Measurements from ENCODE around the gene C6orf120.

- TF ChIP-seq EZH2 (IDR thresholded peaks at IDR 0.05; ENCODE audit: borderline replicate concordance, low read length), result no peak
- TF ChIP-seq, protein P1, sequence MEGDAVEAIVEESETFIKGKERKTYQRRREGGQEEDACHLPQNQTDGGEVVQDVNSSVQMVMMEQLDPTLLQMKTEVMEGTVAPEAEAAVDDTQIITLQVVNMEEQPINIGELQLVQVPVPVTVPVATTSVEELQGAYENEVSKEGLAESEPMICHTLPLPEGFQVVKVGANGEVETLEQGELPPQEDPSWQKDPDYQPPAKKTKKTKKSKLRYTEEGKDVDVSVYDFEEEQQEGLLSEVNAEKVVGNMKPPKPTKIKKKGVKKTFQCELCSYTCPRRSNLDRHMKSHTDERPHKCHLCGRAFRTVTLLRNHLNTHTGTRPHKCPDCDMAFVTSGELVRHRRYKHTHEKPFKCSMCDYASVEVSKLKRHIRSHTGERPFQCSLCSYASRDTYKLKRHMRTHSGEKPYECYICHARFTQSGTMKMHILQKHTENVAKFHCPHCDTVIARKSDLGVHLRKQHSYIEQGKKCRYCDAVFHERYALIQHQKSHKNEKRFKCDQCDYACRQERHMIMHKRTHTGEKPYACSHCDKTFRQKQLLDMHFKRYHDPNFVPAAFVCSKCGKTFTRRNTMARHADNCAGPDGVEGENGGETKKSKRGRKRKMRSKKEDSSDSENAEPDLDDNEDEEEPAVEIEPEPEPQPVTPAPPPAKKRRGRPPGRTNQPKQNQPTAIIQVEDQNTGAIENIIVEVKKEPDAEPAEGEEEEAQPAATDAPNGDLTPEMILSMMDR (conservative IDR thresholded peaks at IDR 0.05 in 1 of 2, IDR thresholded peaks at IDR 0.05 in 1 of 2; ENCODE audit: extremely low read depth in 1 of 2, insufficient read depth in 1 of 2, low read depth in 1 of 2, low read length in 2 of 2), result no peak
Measured at GRCh38 chr6:169666441-169666840, 35.5 kb upstream of the C6orf120 start.
